Measurements from ENCODE around the gene ZMAT5. TPM values are rescaled to one million over a fixed set of nuclear protein-coding genes. Genes with fewer than 3 reads are reported as not detected.
A peak's percentile ranks its signal among the peaks of the same experiment; 100 is the strongest.

The ZMAT5 gene
- total and polyA plus RNA-seq, 2 of the 13 experiments (the other 11 are each of a cell fraction or from before 2014, with no cell fraction given) = 20.7 to 27.8 TPM

DNA sequence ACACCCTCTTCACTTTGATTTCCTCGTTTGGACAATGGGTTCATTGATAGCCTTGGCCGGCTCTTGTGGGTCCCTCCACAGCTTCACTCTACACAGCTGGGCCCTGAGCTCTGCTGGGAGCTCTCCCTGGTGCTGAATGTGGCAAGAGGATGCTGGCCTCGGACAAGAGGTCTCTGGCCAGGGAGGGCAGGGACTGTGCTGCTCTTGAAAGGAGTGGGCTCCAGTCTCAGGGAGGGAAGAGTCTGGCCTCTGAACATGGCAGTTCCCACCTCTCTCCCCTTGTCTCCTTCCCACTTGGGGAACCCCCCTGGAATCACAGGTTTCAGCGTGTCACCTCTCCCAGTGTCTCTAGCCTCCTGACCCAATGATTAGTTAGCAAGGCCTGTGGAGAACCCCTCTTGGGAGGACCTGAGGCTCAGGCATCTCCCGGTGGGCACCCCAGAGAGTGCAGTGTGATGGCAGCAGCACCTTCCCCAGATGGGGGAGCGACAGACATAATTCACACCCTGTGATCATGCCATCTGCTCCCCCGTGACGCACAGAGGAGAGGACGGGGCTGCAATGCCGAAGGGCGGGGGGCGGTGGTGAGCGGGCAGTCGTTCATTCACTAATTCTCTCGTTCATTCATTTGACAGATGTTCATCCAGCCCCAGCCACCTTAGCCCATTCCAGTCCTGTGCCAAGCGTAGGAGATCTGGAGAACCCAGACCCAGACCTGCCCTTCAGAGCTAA is 49.8 kb downstream of the ZMAT5 start (continued):
- TF ChIP-seq JUN (CRISPR knock-in tag; IDR thresholded peaks at IDR 0.05) = no peak
- no peak for TF ChIP-seq ATF7 (IDR thresholded peaks at IDR 0.05)
- TF ChIP-seq ATF7 (CRISPR knock-in tag; IDR thresholded peaks at IDR 0.05) = no peak
- TF ChIP-seq ZNF33B (CRISPR knock-in tag; IDR thresholded peaks at IDR 0.05) = no peak
- no peak for TF ChIP-seq RARG (CRISPR knock-in tag; IDR thresholded peaks at IDR 0.05; ENCODE audit: low read depth)
- peak; percentile 95 for TF ChIP-seq SALL1 (CRISPR knock-in tag; IDR thresholded peaks at IDR 0.05)
- TF ChIP-seq, protein P1, sequence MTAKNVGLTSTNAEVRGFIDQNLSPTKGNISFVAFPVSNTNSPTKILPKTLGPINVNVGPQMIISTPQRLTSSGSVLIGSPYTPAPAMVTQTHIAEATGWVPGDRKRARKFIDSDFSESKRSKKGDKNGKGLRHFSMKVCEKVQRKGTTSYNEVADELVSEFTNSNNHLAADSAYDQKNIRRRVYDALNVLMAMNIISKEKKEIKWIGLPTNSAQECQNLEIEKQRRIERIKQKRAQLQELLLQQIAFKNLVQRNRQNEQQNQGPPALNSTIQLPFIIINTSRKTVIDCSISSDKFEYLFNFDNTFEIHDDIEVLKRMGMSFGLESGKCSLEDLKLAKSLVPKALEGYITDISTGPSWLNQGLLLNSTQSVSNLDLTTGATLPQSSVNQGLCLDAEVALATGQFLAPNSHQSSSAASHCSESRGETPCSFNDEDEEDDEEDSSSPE (CRISPR knock-in tag; IDR thresholded peaks at IDR 0.05) = peak; percentile 43; the same call in 1 of the 2 replicates
- TF ChIP-seq GTF3A (CRISPR knock-in tag; conservative IDR thresholded peaks at IDR 0.05) = no peak
- 0 out of 2 replicates have a peak, but pooled peaks have one; percentile 16 for TF ChIP-seq ZNF652 (CRISPR knock-in tag; IDR thresholded peaks at IDR 0.05; ENCODE audit: borderline replicate concordance, low read depth)
- no peak for TF ChIP-seq RNF2 (conservative IDR thresholded peaks at IDR 0.05; ENCODE audit: low read depth)
- 0 out of 4 replicates have a peak, but pooled peaks of 1 of the 2 experiments have one; percentile 23 for TF ChIP-seq NR2F1 (CRISPR knock-in tag; IDR thresholded peaks at IDR 0.05)
- TF ChIP-seq GATAD1 (CRISPR knock-in tag; IDR thresholded peaks at IDR 0.05) = peak; percentile 64; the same call in 1 of the 2 replicates
- TF ChIP-seq, protein P2, sequence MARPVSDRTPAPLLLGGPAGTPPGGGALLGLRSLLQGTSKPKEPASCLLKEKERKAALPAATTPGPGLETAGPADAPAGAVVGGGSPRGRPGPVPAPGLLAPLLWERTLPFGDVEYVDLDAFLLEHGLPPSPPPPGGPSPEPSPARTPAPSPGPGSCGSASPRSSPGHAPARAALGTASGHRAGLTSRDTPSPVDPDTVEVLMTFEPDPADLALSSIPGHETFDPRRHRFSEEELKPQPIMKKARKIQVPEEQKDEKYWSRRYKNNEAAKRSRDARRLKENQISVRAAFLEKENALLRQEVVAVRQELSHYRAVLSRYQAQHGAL (CRISPR knock-in tag; IDR thresholded peaks at IDR 0.05; ENCODE audit: not compliant biosample characterization) = no peak
- TF ChIP-seq KDM4B (CRISPR knock-in tag; IDR thresholded peaks at IDR 0.05) = peak; percentile 94
- TF ChIP-seq XRCC5 (optimal IDR thresholded peaks at IDR 0.05; ENCODE audit: low read length) = peak; percentile 95
- TF ChIP-seq NFE2L2 (IDR thresholded peaks at IDR 0.05; ENCODE audit: low read length) = no peak
- no peak for TF ChIP-seq BHLHE40 (IDR thresholded peaks at IDR 0.05; ENCODE audit: low read length)
- TF ChIP-seq, protein P3, sequence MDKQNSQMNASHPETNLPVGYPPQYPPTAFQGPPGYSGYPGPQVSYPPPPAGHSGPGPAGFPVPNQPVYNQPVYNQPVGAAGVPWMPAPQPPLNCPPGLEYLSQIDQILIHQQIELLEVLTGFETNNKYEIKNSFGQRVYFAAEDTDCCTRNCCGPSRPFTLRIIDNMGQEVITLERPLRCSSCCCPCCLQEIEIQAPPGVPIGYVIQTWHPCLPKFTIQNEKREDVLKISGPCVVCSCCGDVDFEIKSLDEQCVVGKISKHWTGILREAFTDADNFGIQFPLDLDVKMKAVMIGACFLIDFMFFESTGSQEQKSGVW (CRISPR knock-in tag; IDR thresholded peaks at IDR 0.05; ENCODE audit: borderline replicate concordance) = no peak
- TF ChIP-seq ZNF34 (CRISPR knock-in tag; IDR thresholded peaks at IDR 0.05; ENCODE audit: borderline replicate concordance) = no peak
- no peak for TF ChIP-seq EP300 (IDR thresholded peaks at IDR 0.05; ENCODE audit: low read depth in 2 of 2, low read length in 2 of 2)
- TF ChIP-seq EP300 (CRISPR knock-in tag; IDR thresholded peaks at IDR 0.05; ENCODE audit: borderline replicate concordance) = peak; percentile 21; the same call in 1 of the 2 replicates
- TF ChIP-seq ZBTB8A (CRISPR knock-in tag; IDR thresholded peaks at IDR 0.05; ENCODE audit: borderline replicate concordance, low read depth) = no peak
- TF ChIP-seq, protein P4, sequence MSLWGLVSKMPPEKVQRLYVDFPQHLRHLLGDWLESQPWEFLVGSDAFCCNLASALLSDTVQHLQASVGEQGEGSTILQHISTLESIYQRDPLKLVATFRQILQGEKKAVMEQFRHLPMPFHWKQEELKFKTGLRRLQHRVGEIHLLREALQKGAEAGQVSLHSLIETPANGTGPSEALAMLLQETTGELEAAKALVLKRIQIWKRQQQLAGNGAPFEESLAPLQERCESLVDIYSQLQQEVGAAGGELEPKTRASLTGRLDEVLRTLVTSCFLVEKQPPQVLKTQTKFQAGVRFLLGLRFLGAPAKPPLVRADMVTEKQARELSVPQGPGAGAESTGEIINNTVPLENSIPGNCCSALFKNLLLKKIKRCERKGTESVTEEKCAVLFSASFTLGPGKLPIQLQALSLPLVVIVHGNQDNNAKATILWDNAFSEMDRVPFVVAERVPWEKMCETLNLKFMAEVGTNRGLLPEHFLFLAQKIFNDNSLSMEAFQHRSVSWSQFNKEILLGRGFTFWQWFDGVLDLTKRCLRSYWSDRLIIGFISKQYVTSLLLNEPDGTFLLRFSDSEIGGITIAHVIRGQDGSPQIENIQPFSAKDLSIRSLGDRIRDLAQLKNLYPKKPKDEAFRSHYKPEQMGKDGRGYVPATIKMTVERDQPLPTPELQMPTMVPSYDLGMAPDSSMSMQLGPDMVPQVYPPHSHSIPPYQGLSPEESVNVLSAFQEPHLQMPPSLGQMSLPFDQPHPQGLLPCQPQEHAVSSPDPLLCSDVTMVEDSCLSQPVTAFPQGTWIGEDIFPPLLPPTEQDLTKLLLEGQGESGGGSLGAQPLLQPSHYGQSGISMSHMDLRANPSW (CRISPR knock-in tag; IDR thresholded peaks at IDR 0.05; ENCODE audit: borderline replicate concordance) = no peak
- TF ChIP-seq NAIF1 (CRISPR knock-in tag; IDR thresholded peaks at IDR 0.05; ENCODE audit: borderline replicate concordance) = peak; percentile 65; the same call in 1 of the 2 replicates
- no peak for TF ChIP-seq SPEN (CRISPR knock-in tag; IDR thresholded peaks at IDR 0.05; ENCODE audit: low read depth)
- no peak for TF ChIP-seq ZZZ3 (CRISPR knock-in tag; IDR thresholded peaks at IDR 0.05; ENCODE audit: borderline replicate concordance)
